Measurements from ENCODE around the gene DDN. TPM values are rescaled to one million over a fixed set of nuclear protein-coding genes. Genes with fewer than 3 reads are reported as not detected.

DDN gene
- total and polyA plus RNA-seq, 12 donors, result 0.19 to 1.4 (median 0.43) TPM

GRCh38 chr12:48972213-48972951 is 26.8 kb downstream of the DDN start:
- no peaks in the 10 kb centered on the region for H3K9me3 ChIP-seq
- no peak overlapping the region for H3K4me3 ChIP-seq
- H3K4me1 ChIP-seq, result peaks cover 6 to 37% (median 25%) of the 10 kb centered on the region in 9 donors
- WGBS, 2 donors, result 15 to 20% methylated on average over 23 of the region's 23 CpGs
- peaks cover 19 to 99% (median 84%) of the 10 kb centered on the region in 7 donors for H3K27me3 ChIP-seq
- ATAC-seq (no peak), DNase-seq (no peak)
- peak in 2 of 9 donors; percentile 10 to 18 for TF ChIP-seq CTCF (IDR thresholded peaks at IDR 0.05)
- intact Hi-C loops (cut with DNase I), result no loop called here
- no peaks in the 10 kb centered on the region for H3K36me3 ChIP-seq
- no peak overlapping the region for H3K27ac ChIP-seq

- intact Hi-C loops (cut with DNase I), result no loop called here
- Histone ChIP-seq H3K27me3 (peaks cover 19 to 83% (median 68%) of the 10 kb centered on the region in 7 donors), H3K36me3 (no peaks in the 10 kb centered on the region), H3K27ac (no peak overlapping the region), H3K4me1 (peaks cover 6 to 36% (median 25%) of the 10 kb centered on the region in 9 donors), H3K4me3 (peak overlapping the region in 5 of 10 donors; percentile 30 to 48 (median 42)), H3K9me3 (no peaks in the 10 kb centered on the region)
- 35% methylated on average over 10 of the region's 10 CpGs for WGBS, 2 donors
- DNase-seq (no peak), ATAC-seq (no peak)
- TF ChIP-seq CTCF (IDR thresholded peaks at IDR 0.05), result no peak
Observed at GRCh38 chr12:48970702-48971334, 28.4 kb downstream of the DDN start.

- TF ChIP-seq CTCF (IDR thresholded peaks at IDR 0.05), result peak in 3 of 9 donors; percentile 13 to 19 (median 18)
- intact Hi-C loops (cut with DNase I), result no loop called here
- Histone ChIP-seq H3K27ac (no peak overlapping the region), H3K36me3 (no peaks in the 10 kb centered on the region), H3K9me3 (no peaks in the 10 kb centered on the region), H3K4me1 (peaks cover 6 to 36% (median 25%) of the 10 kb centered on the region in 9 donors), H3K4me3 (peak overlapping the region in 6 of 10 donors; percentile 13 to 33 (median 20)), H3K27me3 (peaks cover 19 to 75% (median 61%) of the 10 kb centered on the region in 7 donors)
- 7 to 9% methylated on average over 77 of the region's 77 CpGs for WGBS, 2 donors
- DNase-seq, result no peak
- ATAC-seq, result peak in 3 of 8 donors; percentile 30 to 57 (median 33)
Observed at GRCh38 chr12:48969833-48970701, 29.1 kb downstream of the DDN start.
